Gastrocnemius medialis (tissue), 4 donors: ENCODE data around the gene RADIL.

ENCODE experiments used
- CTCF ChIP-seq, 5 experiments: fragments of 450-650 bp in 3 of 5; fragments of 200-600 bp in 2 of 5; sonication (generic) in 2 of 5; IDR thresholded peaks in 4 of 5; conservative IDR thresholded peaks in 1 of 5; 1 replicate in 4 of 5; 2 replicates in 1 of 5; pipeline ENCODE4 v1.5.1; 2016 to 2019; ENCODE audit warnings: antibody characterized with exemption in 5 of 5, mild to moderate bottlenecking in 3 of 5, moderate library complexity in 3 of 5
- POLR2A ChIP-seq, 2 donors: fragments of 450-650 bp; IDR thresholded peaks; one replicate each; pipeline ENCODE4 v1.6.1; 2017; ENCODE audit warnings: antibody characterized with exemption in 2 of 2, mild to moderate bottlenecking in 2 of 2, moderate library complexity in 2 of 2

- TF ChIP-seq CTCF (IDR thresholded peaks at IDR 0.05 in 4 of 5, conservative IDR thresholded peaks at IDR 0.05 in 1 of 5) (no peak), POLR2A (IDR thresholded peaks at IDR 0.05) (no peak)
Measured at GRCh38 chr7:4807598-4808016, 75.9 kb downstream of the RADIL start.
